Smooth muscle cell (in vitro differentiated cells): ENCODE results near the gene NCLN. TPM values are rescaled to one million over a fixed set of nuclear protein-coding genes. Genes with fewer than 3 reads are reported as not detected.

ENCODE experiments used
- DNase-seq: peaks from one replicate; lab custom pipeline; 2025; ENCODE audit not compliant: unreplicated experiment; lab: John Stamatoyannopoulos, UW
- H2AFZ ChIP-seq: fragments of 200-600 bp; sonication (generic); 2 replicates; pipeline ENCODE4 v1.6.0; 2016; ENCODE audit warnings: antibody characterized with exemption, low read depth, mild to moderate bottlenecking
- H3F3A ChIP-seq: fragments of 200-600 bp; sonication (generic); 2 replicates; pipeline ENCODE4 v1.6.0; 2017; ENCODE audit warnings: antibody characterized with exemption, low read depth
- H3K27ac ChIP-seq: fragments of 200-600 bp; sonication (generic); 2 replicates; pipeline ENCODE4 v1.5.1; 2016; ENCODE audit warnings: low read depth, mild to moderate bottlenecking
- H3K27me3 ChIP-seq: fragments of 200-600 bp; sonication (generic); 2 replicates; pipeline ENCODE4 v1.6.1; 2016; ENCODE audit warnings: low read depth, mild to moderate bottlenecking
- H3K36me3 ChIP-seq: fragments of 200-600 bp; sonication (generic); 2 replicates; pipeline ENCODE4 v1.5.1; 2016; ENCODE audit warnings: low read depth
- H3K4me1 ChIP-seq: fragments of 200-600 bp; sonication (generic); 2 replicates; pipeline ENCODE4 v1.5.1; 2016; ENCODE audit warnings: low read depth
- H3K4me2 ChIP-seq: fragments of 200-600 bp; sonication (generic); 2 replicates; pipeline ENCODE4 v1.6.0; 2016; ENCODE audit warnings: mild to moderate bottlenecking
- H3K4me3 ChIP-seq: fragments of 200-600 bp; sonication (generic); 2 replicates; pipeline ENCODE4 v1.5.1; 2016; ENCODE audit warnings: mild to moderate bottlenecking
- H3K79me2 ChIP-seq: fragments of 200-600 bp; sonication (generic); 2 replicates; pipeline ENCODE4 v1.6.0; 2016; ENCODE audit warnings: low read depth, mild to moderate bottlenecking
- H3K9ac ChIP-seq: fragments of 200-600 bp; sonication (generic); 2 replicates; pipeline ENCODE4 v1.6.0; 2016; ENCODE audit warnings: low read depth
- H3K9me3 ChIP-seq: fragments of 200-600 bp; sonication (generic); replicated peaks from 2 replicates; pipeline ENCODE4 v1.5.1; 2016; ENCODE audit warnings: low read depth
- H4K20me1 ChIP-seq: fragments of 200-600 bp; sonication (generic); 2 replicates; pipeline ENCODE4 v1.6.0; 2016; ENCODE audit warnings: low read depth
- CTCF ChIP-seq: fragments of 200-600 bp; sonication (generic); IDR thresholded peaks from 2 replicates; pipeline ENCODE4 v1.5.1; 2017; ENCODE audit warnings: borderline replicate concordance, mild to moderate bottlenecking, antibody characterized with exemption; ENCODE audit not compliant: insufficient read depth, poor library complexity, severe bottlenecking
- WGBS: methylation state at CpG from one replicate; pipeline ENCODE4 v1.1.7; 2016; ENCODE audit warnings: low lambda C conversion rate; 5-methylcytosine and 5-hydroxymethylcytosine counted together
- polyA plus RNA-seq: library from polyadenylated mRNA; unstranded; fragments of >200 nt; fragmentation: Nextera tagmentation; extraction: Ambion mirVana; gene quantifications from 2 replicates; pipeline ENCODE4 v1.2.1, GENCODE V29; 2016
- total RNA-seq: library from RNA; depleted of rRNA; stranded (reverse); fragments of >200 nt; gene quantifications from 2 replicates; pipeline ENCODE4 v1.2.3, GENCODE V29; 2014

Gene NCLN
- total and polyA plus RNA-seq, 2 experiments from 2014 or later, result 44.5 to 97.4 TPM

GRCh38 chr19:3176715-3177501 lies 8.8 kb upstream of the NCLN start:
- H3K79me2 ChIP-seq, result no peaks in the 10 kb centered on the region
- 76% methylated on average over 10 of the region's 11 CpGs for WGBS
- DNase-seq, result no peak
- no peaks in the 10 kb centered on the region for H3K27me3 ChIP-seq
- peak overlapping the region; percentile 80 for H3K27ac ChIP-seq
- no peaks in the 10 kb centered on the region for H3F3A ChIP-seq
- H3K36me3 ChIP-seq, result no peaks in the 10 kb centered on the region
- no peak for TF ChIP-seq CTCF
- H3K4me2 ChIP-seq, result no peak overlapping the region
- no peak overlapping the region for H2AFZ ChIP-seq
- peak overlapping the region; percentile 57 for H3K9ac ChIP-seq
- H3K4me3 ChIP-seq, result no peak overlapping the region
- no peaks in the 10 kb centered on the region for H3K4me1 ChIP-seq
- H3K9me3 ChIP-seq, result no peaks in the 10 kb centered on the region
- no peaks in the 10 kb centered on the region for H4K20me1 ChIP-seq

DNA sequence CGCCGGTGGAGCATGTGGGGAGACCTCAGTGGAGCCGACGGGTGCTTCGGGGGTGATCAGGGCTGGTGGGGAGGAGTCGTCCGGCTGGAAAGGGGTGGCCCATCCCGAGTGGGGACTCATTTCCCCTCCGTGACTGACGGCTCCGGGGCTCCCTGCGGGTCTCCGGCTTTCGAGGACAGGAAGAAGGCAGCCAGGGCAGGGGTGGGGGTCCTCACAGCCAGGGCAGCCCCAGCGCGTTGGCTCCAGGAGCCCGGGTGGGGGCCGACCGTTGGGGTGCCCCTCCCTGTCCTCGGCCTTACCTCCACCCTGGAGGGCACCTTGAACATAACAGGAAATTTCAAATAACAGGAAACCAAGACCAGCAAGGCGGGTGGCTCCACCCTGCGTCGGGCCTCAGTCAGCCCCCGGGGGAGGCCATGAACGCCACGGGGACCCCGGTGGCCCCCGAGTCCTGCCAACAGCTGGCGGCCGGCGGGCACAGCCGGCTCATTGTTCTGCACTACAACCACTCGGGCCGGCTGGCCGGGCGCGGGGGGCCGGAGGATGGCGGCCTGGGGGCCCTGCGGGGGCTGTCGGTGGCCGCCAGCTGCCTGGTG lies 7.3 kb upstream of the NCLN start, which contains the start of gene S1PR4:
Gene S1PR4 (plus strand): TSS at position 393 of the 596 bp plus-strand sequence. CDS start 24 bp downstream, at position 417.
- no peak within 1 kb of the TSS for H3K27ac ChIP-seq
- 93% methylated on average over 35 of the region's 42 CpGs for WGBS
- H3K4me3 ChIP-seq, result no peak within 1 kb of the TSS
- H3F3A ChIP-seq, result no peaks in the 10 kb centered on the region
- no peak within 1 kb of the TSS for H2AFZ ChIP-seq
- H3K9ac ChIP-seq, result no peak within 1 kb of the TSS
- no peaks in the 10 kb centered on the region for H3K4me1 ChIP-seq
- no peaks in the 10 kb centered on the region for H3K79me2 ChIP-seq
- no peaks in the 10 kb centered on the region for H3K9me3 ChIP-seq
- no peaks in the 10 kb centered on the region for H3K36me3 ChIP-seq
- H3K4me2 ChIP-seq, result no peak within 1 kb of the TSS
- no peak for DNase-seq
- no peak for TF ChIP-seq CTCF
- H4K20me1 ChIP-seq, result no peaks in the 10 kb centered on the region
- no peaks in the 10 kb centered on the region for H3K27me3 ChIP-seq

- WGBS, result 94% methylated on average over 52 of the region's 52 CpGs
- no peak for DNase-seq
- no peaks in the 10 kb centered on the region for H3F3A ChIP-seq
- no peak overlapping the region for H3K9ac ChIP-seq
- H3K4me2 ChIP-seq, result no peak overlapping the region
- H3K27ac ChIP-seq, result no peak overlapping the region
- TF ChIP-seq CTCF, result no peak
- H3K79me2 ChIP-seq, result no peaks in the 10 kb centered on the region
- no peaks in the 10 kb centered on the region for H4K20me1 ChIP-seq
- no peaks in the 10 kb centered on the region for H3K9me3 ChIP-seq
- no peaks in the 10 kb centered on the region for H3K36me3 ChIP-seq
- no peaks in the 10 kb centered on the region for H3K4me1 ChIP-seq
- no peaks in the 10 kb centered on the region for H3K27me3 ChIP-seq
- no peak overlapping the region for H2AFZ ChIP-seq
- H3K4me3 ChIP-seq, result no peak overlapping the region
Measured at GRCh38 chr19:3178973-3179738, 6.6 kb upstream of the NCLN start.
